Measurements from ENCODE around the gene THADA.

Gene THADA

GRCh38 chr2:43612944-43613343 is 17.1 kb upstream of the THADA start:
- Histone ChIP-seq H3K4me1 (ENCODE audit: low read length) (no peaks in the 10 kb centered on the region), H3K4me2 (ENCODE audit: low read length) (peak overlapping the region; percentile 31), H3K36me3 (replicated peaks; ENCODE audit: low read depth, low read length) (no peaks in the 10 kb centered on the region), H3K27me3 (ENCODE audit: low read depth, low read length) (peaks cover under 1% of the 10 kb centered on the region; the same call in 1 of the 2 replicates), H3K9ac (ENCODE audit: low read length) (no peak overlapping the region), H3K79me2 (ENCODE audit: low read length) (no peaks in the 10 kb centered on the region), H3K27ac (ENCODE audit: low read length) (no peak overlapping the region), H3K4me3 (ENCODE audit: low read length) (no peak overlapping the region), H4K20me1 (ENCODE audit: insufficient read depth, low read length) (no peaks in the 10 kb centered on the region), H2AFZ (ENCODE audit: low read depth, low read length) (peak overlapping the region; percentile 49; the same call in 1 of the 2 replicates), H3K9me3 (ENCODE audit: insufficient read depth, low read length) (no peaks in the 10 kb centered on the region)
- TF ChIP-seq EZH2phosphoT487 (IDR thresholded peaks at IDR 0.05; ENCODE audit: low read depth), result no peak
- TF ChIP-seq CTCF (IDR thresholded peaks at IDR 0.05; ENCODE audit: low read depth, low read length), result no peak

- no peaks in the 10 kb centered on the region for H3K4me1 ChIP-seq (ENCODE audit: low read length)
- peak overlapping the region; percentile 49; the same call in 1 of the 2 replicates for H2AFZ ChIP-seq (ENCODE audit: low read depth, low read length)
- no peaks in the 10 kb centered on the region for H3K36me3 ChIP-seq (replicated peaks; ENCODE audit: low read depth, low read length)
- H3K4me2 ChIP-seq (ENCODE audit: low read length), result peak overlapping the region; percentile 31
- H4K20me1 ChIP-seq (ENCODE audit: insufficient read depth, low read length), result no peaks in the 10 kb centered on the region
- peak; percentile 86 for TF ChIP-seq CTCF (IDR thresholded peaks at IDR 0.05; ENCODE audit: low read depth, low read length)
- TF ChIP-seq EZH2phosphoT487 (IDR thresholded peaks at IDR 0.05; ENCODE audit: low read depth), result no peak
- no peaks in the 10 kb centered on the region for H3K79me2 ChIP-seq (ENCODE audit: low read length)
- no peak overlapping the region for H3K27ac ChIP-seq (ENCODE audit: low read length)
- no peak overlapping the region for H3K4me3 ChIP-seq (ENCODE audit: low read length)
- H3K9ac ChIP-seq (ENCODE audit: low read length), result no peak overlapping the region
- H3K9me3 ChIP-seq (ENCODE audit: insufficient read depth, low read length), result no peaks in the 10 kb centered on the region
- no peaks in the 10 kb centered on the region for H3K27me3 ChIP-seq (ENCODE audit: low read depth, low read length)
Observed at GRCh38 chr2:43611987-43612894, 16.4 kb upstream of the THADA start.

GRCh38 chr2:43610361-43610760 is 14.5 kb upstream of the THADA start:
- Histone ChIP-seq H3K27me3 (ENCODE audit: low read depth, low read length) (no peaks in the 10 kb centered on the region), H3K36me3 (replicated peaks; ENCODE audit: low read depth, low read length) (no peaks in the 10 kb centered on the region), H3K9me3 (ENCODE audit: insufficient read depth, low read length) (no peaks in the 10 kb centered on the region), H3K4me3 (ENCODE audit: low read length) (no peak overlapping the region), H3K27ac (ENCODE audit: low read length) (no peak overlapping the region), H3K79me2 (ENCODE audit: low read length) (no peaks in the 10 kb centered on the region), H3K9ac (ENCODE audit: low read length) (no peak overlapping the region), H2AFZ (ENCODE audit: low read depth, low read length) (no peak overlapping the region), H4K20me1 (ENCODE audit: insufficient read depth, low read length) (no peaks in the 10 kb centered on the region), H3K4me2 (ENCODE audit: low read length) (no peak overlapping the region), H3K4me1 (ENCODE audit: low read length) (no peaks in the 10 kb centered on the region)
- TF ChIP-seq CTCF (IDR thresholded peaks at IDR 0.05; ENCODE audit: low read depth, low read length) (no peak), EZH2phosphoT487 (IDR thresholded peaks at IDR 0.05; ENCODE audit: low read depth) (no peak)

GRCh38 chr2:43609290-43609918 is 13.6 kb upstream of the THADA start:
- Histone ChIP-seq H4K20me1 (ENCODE audit: insufficient read depth, low read length) (no peaks in the 10 kb centered on the region), H3K27me3 (ENCODE audit: low read depth, low read length) (no peaks in the 10 kb centered on the region), H3K36me3 (replicated peaks; ENCODE audit: low read depth, low read length) (no peaks in the 10 kb centered on the region), H3K4me1 (ENCODE audit: low read length) (no peaks in the 10 kb centered on the region), H3K9ac (ENCODE audit: low read length) (no peak overlapping the region), H3K4me3 (ENCODE audit: low read length) (no peak overlapping the region), H3K9me3 (ENCODE audit: insufficient read depth, low read length) (no peaks in the 10 kb centered on the region), H3K4me2 (ENCODE audit: low read length) (peak overlapping the region; percentile 32; the same call in 1 of the 2 replicates), H3K79me2 (ENCODE audit: low read length) (no peaks in the 10 kb centered on the region), H2AFZ (ENCODE audit: low read depth, low read length) (no peak overlapping the region), H3K27ac (ENCODE audit: low read length) (no peak overlapping the region)
- no peak for TF ChIP-seq EZH2phosphoT487 (IDR thresholded peaks at IDR 0.05; ENCODE audit: low read depth)
- peak; percentile 79 for TF ChIP-seq CTCF (IDR thresholded peaks at IDR 0.05; ENCODE audit: low read depth, low read length)
